T-helper 1 cell treated with Interleukin-12 subunit alpha and Interleukin-12 subunit beta and Interleukin-4 antibody, amounts not matched to agents 30 μg/mL and 1 μg/mL, for 36 hours (primary cell): Measurements from ENCODE around the gene STX16.

Experiments
- H3K27ac Mint-ChIP-seq: one replicate; pipeline ENCODE4 v1.8.0; 2021; ENCODE audit warnings: mild to moderate bottlenecking, mixed read lengths
- H3K27me3 Mint-ChIP-seq: one replicate; pipeline ENCODE4 v1.8.0; 2021; ENCODE audit warnings: low read depth, mixed read lengths
- H3K36me3 Mint-ChIP-seq: one replicate; pipeline ENCODE4 v1.8.0; 2021; ENCODE audit warnings: low read depth, mixed read lengths
- H3K4me1 Mint-ChIP-seq: one replicate; pipeline ENCODE4 v1.8.0; 2021; ENCODE audit warnings: low read depth, mixed read lengths
- H3K4me3 Mint-ChIP-seq: one replicate; pipeline ENCODE4 v1.8.0; 2021; ENCODE audit warnings: mild to moderate bottlenecking, moderate library complexity, mixed read lengths
- H3K9me3 Mint-ChIP-seq: one replicate; pipeline ENCODE4 v1.8.0; 2021; ENCODE audit warnings: mixed read lengths

The STX16 gene

GRCh38 chr20:58682656-58683531 lies 31.8 kb downstream of the STX16 start:
- Mint-ChIP-seq H3K9me3 (no peaks in the 10 kb centered on the region), H3K4me1 (no peaks in the 10 kb centered on the region), H3K36me3 (peaks cover 14% of the 10 kb centered on the region), H3K27me3 (no peaks in the 10 kb centered on the region), H3K4me3 (no peak overlapping the region), H3K27ac (no peak overlapping the region)

GRCh38 chr20:58684291-58684690 lies 33.2 kb downstream of the STX16 start:
- H3K27ac Mint-ChIP-seq: no peak overlapping the region
- peaks cover 12% of the 10 kb centered on the region for H3K36me3 Mint-ChIP-seq
- no peak overlapping the region for H3K4me3 Mint-ChIP-seq
- no peaks in the 10 kb centered on the region for H3K9me3 Mint-ChIP-seq
- H3K27me3 Mint-ChIP-seq: no peaks in the 10 kb centered on the region
- peaks cover 2% of the 10 kb centered on the region for H3K4me1 Mint-ChIP-seq

GRCh38 chr20:58685988-58686387 lies 34.9 kb downstream of the STX16 start:
- H3K4me3 Mint-ChIP-seq: no peak overlapping the region
- no peaks in the 10 kb centered on the region for H3K9me3 Mint-ChIP-seq
- H3K27me3 Mint-ChIP-seq: no peaks in the 10 kb centered on the region
- H3K36me3 Mint-ChIP-seq: peaks cover 10% of the 10 kb centered on the region
- no peak overlapping the region for H3K27ac Mint-ChIP-seq
- H3K4me1 Mint-ChIP-seq: peaks cover 9% of the 10 kb centered on the region

GRCh38 chr20:58688414-58688813 lies 37.3 kb downstream of the STX16 start:
- Mint-ChIP-seq H3K9me3 (no peaks in the 10 kb centered on the region), H3K4me3 (no peak overlapping the region), H3K27ac (no peak overlapping the region)

GRCh38 chr20:58688840-58689239 lies 37.8 kb downstream of the STX16 start:
- Mint-ChIP-seq H3K27ac (no peak overlapping the region), H3K4me1 (peaks cover 9% of the 10 kb centered on the region), H3K36me3 (peaks cover 10% of the 10 kb centered on the region), H3K4me3 (no peak overlapping the region), H3K9me3 (no peaks in the 10 kb centered on the region), H3K27me3 (no peaks in the 10 kb centered on the region)

More at GRCh38 chr20:58688414-58688813, 37.3 kb downstream of the STX16 start:
- no peaks in the 10 kb centered on the region for H3K27me3 Mint-ChIP-seq
- peaks cover 10% of the 10 kb centered on the region for H3K36me3 Mint-ChIP-seq
- peaks cover 9% of the 10 kb centered on the region for H3K4me1 Mint-ChIP-seq

GRCh38 chr20:58690396-58691135 lies 39.5 kb downstream of the STX16 start:
- H3K4me3 Mint-ChIP-seq: no peak overlapping the region
- H3K27me3 Mint-ChIP-seq: no peaks in the 10 kb centered on the region
- H3K27ac Mint-ChIP-seq: peak overlapping the region; percentile 18
- H3K4me1 Mint-ChIP-seq: peaks cover 9% of the 10 kb centered on the region
- H3K36me3 Mint-ChIP-seq: peaks cover 6% of the 10 kb centered on the region
- H3K9me3 Mint-ChIP-seq: no peaks in the 10 kb centered on the region

GRCh38 chr20:58691773-58692578 lies 40.9 kb downstream of the STX16 start:
- peak overlapping the region; percentile 24 for H3K4me3 Mint-ChIP-seq
- H3K4me1 Mint-ChIP-seq: peaks cover 9% of the 10 kb centered on the region
- H3K36me3 Mint-ChIP-seq: peaks cover 4% of the 10 kb centered on the region
- no peaks in the 10 kb centered on the region for H3K27me3 Mint-ChIP-seq
- no peaks in the 10 kb centered on the region for H3K9me3 Mint-ChIP-seq
- peak overlapping the region; percentile 34 for H3K27ac Mint-ChIP-seq

GRCh38 chr20:58692579-58693225 lies 41.6 kb downstream of the STX16 start, which contains the start of gene NPEPL1:
NPEPL1 (plus strand) TSS chr20:58692800; CDS start chr20:58692901, 101 bp downstream.
- H3K27ac Mint-ChIP-seq: peak within 1 kb of the TSS; percentile 77

GRCh38 chr20:58693226-58694006 lies 42.3 kb downstream of the STX16 start:
- Mint-ChIP-seq H3K4me1 (peaks cover 7% of the 10 kb centered on the region), H3K27me3 (no peaks in the 10 kb centered on the region), H3K27ac (peak overlapping the region; percentile 77), H3K9me3 (no peaks in the 10 kb centered on the region), H3K36me3 (peaks cover 8% of the 10 kb centered on the region), H3K4me3 (peak overlapping the region; percentile 73)

More at GRCh38 chr20:58692579-58693225, 41.6 kb downstream of the STX16 start, which contains the start of gene NPEPL1:
- H3K9me3 Mint-ChIP-seq: no peaks in the 10 kb centered on the region
- peak within 1 kb of the TSS; percentile 73 for H3K4me3 Mint-ChIP-seq
- H3K36me3 Mint-ChIP-seq: peaks cover 5% of the 10 kb centered on the region
- no peaks in the 10 kb centered on the region for H3K27me3 Mint-ChIP-seq
- peaks cover 9% of the 10 kb centered on the region for H3K4me1 Mint-ChIP-seq

- H3K36me3 Mint-ChIP-seq: peaks cover 8% of the 10 kb centered on the region
- peaks cover 7% of the 10 kb centered on the region for H3K4me1 Mint-ChIP-seq
- no peak overlapping the region for H3K27ac Mint-ChIP-seq
- H3K27me3 Mint-ChIP-seq: no peaks in the 10 kb centered on the region
- H3K9me3 Mint-ChIP-seq: no peaks in the 10 kb centered on the region
- no peak overlapping the region for H3K4me3 Mint-ChIP-seq
Measured at GRCh38 chr20:58694241-58695083, 43.4 kb downstream of the STX16 start.

- peaks cover 7% of the 10 kb centered on the region for H3K36me3 Mint-ChIP-seq
- peaks cover 5% of the 10 kb centered on the region for H3K4me1 Mint-ChIP-seq
- no peaks in the 10 kb centered on the region for H3K9me3 Mint-ChIP-seq
- H3K27me3 Mint-ChIP-seq: no peaks in the 10 kb centered on the region
- H3K4me3 Mint-ChIP-seq: no peak overlapping the region
- H3K27ac Mint-ChIP-seq: no peak overlapping the region
Measured at GRCh38 chr20:58695084-58695722, 44.1 kb downstream of the STX16 start.

- no peaks in the 10 kb centered on the region for H3K9me3 Mint-ChIP-seq
- no peaks in the 10 kb centered on the region for H3K27me3 Mint-ChIP-seq
- H3K4me1 Mint-ChIP-seq: peaks cover 4% of the 10 kb centered on the region
- H3K4me3 Mint-ChIP-seq: no peak overlapping the region
- peaks cover 9% of the 10 kb centered on the region for H3K36me3 Mint-ChIP-seq
- no peak overlapping the region for H3K27ac Mint-ChIP-seq
Measured at GRCh38 chr20:58695895-58696375, 44.9 kb downstream of the STX16 start.
